ENCODE results near the gene FAAP20. TPM values are rescaled to one million over a fixed set of nuclear protein-coding genes. Genes with fewer than 3 reads are reported as not detected.
A peak's percentile ranks its signal among the peaks of the same experiment; 100 is the strongest.

Gene FAAP20
- total RNA-seq, 1 experiment from 2014 or later: 36.3 TPM

GRCh38 chr1:2226525-2227345 lies 32.2 kb upstream of the FAAP20 start:
- no TSS peak for BruUV-seq (replicated peaks)
- Mint-ChIP-seq H3K4me3 (ENCODE audit: low read depth, unreplicated experiment) (peak overlapping the region; percentile 59), H3K36me3 (ENCODE audit: insufficient read depth, unreplicated experiment) (peaks cover 47% of the 10 kb centered on the region), H3K4me1 (ENCODE audit: low read depth, unreplicated experiment) (peaks cover 5% of the 10 kb centered on the region), H3K9me3 (ENCODE audit: low read depth, unreplicated experiment) (no peaks in the 10 kb centered on the region), H3K27ac (ENCODE audit: unreplicated experiment) (peak overlapping the region; percentile 47), H3K27me3 (ENCODE audit: unreplicated experiment) (no peaks in the 10 kb centered on the region)
- no peak for DNase-seq
- CTCF ChIA-PET: interaction anchor here (0.6 kb wide), 1 partner anchor 29 kb away, joined by 3 read pairs; no protein-coding TSS in a partner anchor
- intact Hi-C loops (cut with micrococcal nuclease; ENCODE audit: unreplicated experiment): no loop called here
- TF ChIP-seq CTCF (IDR thresholded peaks at IDR 0.05; ENCODE audit: unreplicated experiment): no peak

GRCh38 chr1:2224631-2225428 lies 30.3 kb upstream of the FAAP20 start:
- no peak for TF ChIP-seq CTCF (IDR thresholded peaks at IDR 0.05; ENCODE audit: unreplicated experiment)
- Mint-ChIP-seq H3K9me3 (ENCODE audit: low read depth, unreplicated experiment) (no peaks in the 10 kb centered on the region), H3K4me1 (ENCODE audit: low read depth, unreplicated experiment) (no peaks in the 10 kb centered on the region), H3K36me3 (ENCODE audit: insufficient read depth, unreplicated experiment) (peaks cover 28% of the 10 kb centered on the region), H3K27me3 (ENCODE audit: unreplicated experiment) (no peaks in the 10 kb centered on the region), H3K4me3 (ENCODE audit: low read depth, unreplicated experiment) (no peak overlapping the region), H3K27ac (ENCODE audit: unreplicated experiment) (no peak overlapping the region)
- CTCF ChIA-PET: interaction anchor here (0.7 kb wide), 1 partner anchor 206 kb away, joined by 3 read pairs; no protein-coding TSS in a partner anchor
- BruUV-seq (replicated peaks): no TSS peak
- intact Hi-C loops (cut with micrococcal nuclease; ENCODE audit: unreplicated experiment): no loop called here
- no peak for DNase-seq

GRCh38 chr1:2224170-2224584 lies 29.6 kb upstream of the FAAP20 start:
- no peak for DNase-seq
- CTCF ChIA-PET: no interaction called here
- no peaks in the 10 kb centered on the region for H3K9me3 Mint-ChIP-seq (ENCODE audit: low read depth, unreplicated experiment)
- no peak overlapping the region for H3K4me3 Mint-ChIP-seq (ENCODE audit: low read depth, unreplicated experiment)
- peaks cover 21% of the 10 kb centered on the region for H3K36me3 Mint-ChIP-seq (ENCODE audit: insufficient read depth, unreplicated experiment)
- intact Hi-C loops (cut with micrococcal nuclease; ENCODE audit: unreplicated experiment): no loop called here
- no peaks in the 10 kb centered on the region for H3K4me1 Mint-ChIP-seq (ENCODE audit: low read depth, unreplicated experiment)
- BruUV-seq (replicated peaks): no TSS peak
- H3K27me3 Mint-ChIP-seq (ENCODE audit: unreplicated experiment): no peaks in the 10 kb centered on the region
- TF ChIP-seq CTCF (IDR thresholded peaks at IDR 0.05; ENCODE audit: unreplicated experiment): no peak
- no peak overlapping the region for H3K27ac Mint-ChIP-seq (ENCODE audit: unreplicated experiment)

- H3K27ac Mint-ChIP-seq (ENCODE audit: unreplicated experiment): no peak overlapping the region
- intact Hi-C loops (cut with micrococcal nuclease; ENCODE audit: unreplicated experiment): no loop called here
- TF ChIP-seq CTCF (IDR thresholded peaks at IDR 0.05; ENCODE audit: unreplicated experiment): no peak
- no peaks in the 10 kb centered on the region for H3K27me3 Mint-ChIP-seq (ENCODE audit: unreplicated experiment)
- no TSS peak for BruUV-seq (replicated peaks)
- no peak overlapping the region for H3K4me3 Mint-ChIP-seq (ENCODE audit: low read depth, unreplicated experiment)
- no peaks in the 10 kb centered on the region for H3K4me1 Mint-ChIP-seq (ENCODE audit: low read depth, unreplicated experiment)
- no peak for DNase-seq
- H3K9me3 Mint-ChIP-seq (ENCODE audit: low read depth, unreplicated experiment): peaks cover 4% of the 10 kb centered on the region
- peaks cover 3% of the 10 kb centered on the region for H3K36me3 Mint-ChIP-seq (ENCODE audit: insufficient read depth, unreplicated experiment)
- CTCF ChIA-PET: interaction anchor here (0.7 to 1.3 kb wide), 2 partner anchors 12 to 218 kb away, joined by 3 to 7 read pairs; partner anchors contain the start of gene CFAP74
Observed at GRCh38 chr1:2221271-2221670, 26.7 kb upstream of the FAAP20 start.

Measured in Calu3 (cell line).